ENCODE data around the gene NFKBIL1. TPM values are rescaled to one million over a fixed set of nuclear protein-coding genes. Genes with fewer than 3 reads are reported as not detected.

NFKBIL1 gene
- total and polyA plus RNA-seq, 10 of the 15 experiments (the other 5 are each of a cell fraction or from before 2014, with no cell fraction given): 0.19 to 15.1 (median 7.0) TPM

GRCh38 chr6:31521835-31522234 lies 25.6 kb upstream of the NFKBIL1 start:
- RAD21 ChIA-PET (ENCODE audit: unreplicated experiment): no interaction called here
- FAIRE-seq (no peak), ATAC-seq (no peak), DNase-seq (ENCODE audit: low read depth, low spot score) (no peak)
- H3K4me1 ChIP-seq (ENCODE audit: control insufficient read depth, insufficient read depth, low read length): no peaks in the 10 kb centered on the region
- H3K36me3 ChIP-seq (ENCODE audit: control insufficient read depth in 2 of 2, insufficient read depth in 2 of 2, low read length in 1 of 2): no peaks in the 10 kb centered on the region
- H3K4me2 ChIP-seq (ENCODE audit: control insufficient read depth, insufficient read depth): no peak overlapping the region
- no peak overlapping the region for H3K9ac ChIP-seq (ENCODE audit: control insufficient read depth, insufficient read depth, low read length)
- no peak overlapping the region for H3K4me3 ChIP-seq
- no peak overlapping the region for H3K27ac ChIP-seq (ENCODE audit: control insufficient read depth, insufficient read depth)
- CTCF ChIA-PET: no interaction called here
- H2AFZ ChIP-seq (ENCODE audit: control insufficient read depth, low read depth, low read length): no peak overlapping the region
- H3K9me3 ChIP-seq (replicated peaks; ENCODE audit: control insufficient read depth, insufficient read depth, low read length): no peaks in the 10 kb centered on the region
- no TSS peak for BruUV-seq (replicated peaks)
- no peak for TF ChIP-seq ETV6 (conservative IDR thresholded peaks at IDR 0.05 in 1 of 2, IDR thresholded peaks at IDR 0.05 in 1 of 2; ENCODE audit: borderline replicate concordance in 1 of 2, low read depth in 1 of 2)
- TF ChIP-seq POLR2AphosphoS5 (IDR thresholded peaks at IDR 0.05; ENCODE audit: low read length): no peak
- TF ChIP-seq, protein P1, sequence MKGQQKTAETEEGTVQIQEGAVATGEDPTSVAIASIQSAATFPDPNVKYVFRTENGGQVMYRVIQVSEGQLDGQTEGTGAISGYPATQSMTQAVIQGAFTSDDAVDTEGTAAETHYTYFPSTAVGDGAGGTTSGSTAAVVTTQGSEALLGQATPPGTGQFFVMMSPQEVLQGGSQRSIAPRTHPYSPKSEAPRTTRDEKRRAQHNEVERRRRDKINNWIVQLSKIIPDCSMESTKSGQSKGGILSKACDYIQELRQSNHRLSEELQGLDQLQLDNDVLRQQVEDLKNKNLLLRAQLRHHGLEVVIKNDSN (IDR thresholded peaks at IDR 0.05; ENCODE audit: borderline replicate concordance, extremely low read length, insufficient read depth, low read depth, low read length): no peak
- TF ChIP-seq SP1 (IDR thresholded peaks at IDR 0.05; ENCODE audit: low read depth, low read length): no peak
- TF ChIP-seq, protein P2, sequence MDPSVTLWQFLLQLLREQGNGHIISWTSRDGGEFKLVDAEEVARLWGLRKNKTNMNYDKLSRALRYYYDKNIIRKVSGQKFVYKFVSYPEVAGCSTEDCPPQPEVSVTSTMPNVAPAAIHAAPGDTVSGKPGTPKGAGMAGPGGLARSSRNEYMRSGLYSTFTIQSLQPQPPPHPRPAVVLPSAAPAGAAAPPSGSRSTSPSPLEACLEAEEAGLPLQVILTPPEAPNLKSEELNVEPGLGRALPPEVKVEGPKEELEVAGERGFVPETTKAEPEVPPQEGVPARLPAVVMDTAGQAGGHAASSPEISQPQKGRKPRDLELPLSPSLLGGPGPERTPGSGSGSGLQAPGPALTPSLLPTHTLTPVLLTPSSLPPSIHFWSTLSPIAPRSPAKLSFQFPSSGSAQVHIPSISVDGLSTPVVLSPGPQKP (IDR thresholded peaks at IDR 0.05; ENCODE audit: low read depth, low read length): no peak
- TF ChIP-seq ZNF24 (IDR thresholded peaks at IDR 0.05): no peak
- TF ChIP-seq CBFB (IDR thresholded peaks at IDR 0.05; ENCODE audit: low read depth): no peak
- no peak for TF ChIP-seq YY1 (IDR thresholded peaks at IDR 0.05; ENCODE audit: low read depth, low read length)
- TF ChIP-seq SMAD5 (IDR thresholded peaks at IDR 0.05; ENCODE audit: low read depth): no peak
- TF ChIP-seq POU2F2 (IDR thresholded peaks at IDR 0.05; ENCODE audit: borderline replicate concordance, low read depth, low read length): no peak
- H4K20me1 ChIP-seq (ENCODE audit: control insufficient read depth, insufficient read depth): no peaks in the 10 kb centered on the region
- no peaks in the 10 kb centered on the region for H3K27me3 ChIP-seq (replicated peaks in 1 of 2; ENCODE audit: control insufficient read depth in 2 of 2, insufficient read depth in 2 of 2, low read length in 1 of 2)
- in situ Hi-C loops (cut with MboI): no loop called here
- SMC1A ChIA-PET (ENCODE audit: uncharacterized antibody, unreplicated experiment): no interaction called here
- 40% methylated on average over 3 of the region's 3 CpGs for WGBS (ENCODE audit: insufficient coverage, insufficient replicate concordance, low lambda C conversion rate, missing lambda C conversion rate)
- POLR2A ChIA-PET: interaction anchor here (0.6 kb wide), 1 partner anchor 44 kb away, joined by 3 read pairs; no protein-coding TSS in a partner anchor
- H3K79me2 ChIP-seq (ENCODE audit: control insufficient read depth, insufficient read depth, low read length): no peaks in the 10 kb centered on the region
- intact Hi-C loops (cut with micrococcal nuclease; ENCODE audit: unreplicated experiment): no loop called here
